Measurements from ENCODE around the gene LAMC2.

LAMC2 gene

GRCh38 chr1:183289051-183289496 lies 103.0 kb downstream of the LAMC2 start:
- no peak for DNase-seq

- no peak for DNase-seq
These were observed 104.6 kb downstream of the LAMC2 start for GRCh38 chr1:183290628-183291027.

GRCh38 chr1:183291216-183291762 lies 105.2 kb downstream of the LAMC2 start:
- DNase-seq, result no peak

DNA sequence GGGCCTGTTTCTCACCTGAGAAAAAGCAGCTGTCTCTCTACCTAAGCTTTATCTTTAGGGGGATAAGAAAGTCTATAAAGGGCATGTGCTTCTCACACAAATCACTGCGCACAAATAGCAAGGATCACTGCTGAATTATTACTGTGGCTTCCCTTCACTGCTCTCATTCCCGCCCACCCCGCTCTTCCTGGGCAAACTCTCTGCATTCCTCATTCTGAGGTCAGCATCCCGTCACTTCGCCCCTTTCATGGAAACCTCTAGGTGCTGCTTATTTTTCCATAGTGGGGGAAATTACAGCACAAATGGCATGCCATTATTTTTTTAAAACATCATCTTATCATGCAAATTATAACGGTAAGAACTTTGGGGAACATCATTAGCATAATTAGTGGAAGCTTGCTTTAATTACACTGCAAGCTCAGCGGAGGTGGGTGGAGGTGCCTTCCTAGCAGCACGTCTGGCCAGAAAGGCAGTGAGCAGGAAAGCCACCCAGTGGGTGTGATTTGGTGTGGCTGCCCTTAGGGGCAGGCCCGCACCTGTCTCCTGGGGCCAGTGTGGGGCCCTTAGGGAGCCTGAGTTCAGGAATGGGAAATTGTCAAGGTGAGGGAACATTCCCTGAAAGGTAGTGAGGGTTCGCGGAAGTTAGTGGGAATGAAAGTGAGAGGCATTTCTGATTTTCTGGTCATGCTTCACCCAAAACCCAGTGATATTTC lies 105.9 kb downstream of the LAMC2 start:
- no peak for DNase-seq

DNA sequence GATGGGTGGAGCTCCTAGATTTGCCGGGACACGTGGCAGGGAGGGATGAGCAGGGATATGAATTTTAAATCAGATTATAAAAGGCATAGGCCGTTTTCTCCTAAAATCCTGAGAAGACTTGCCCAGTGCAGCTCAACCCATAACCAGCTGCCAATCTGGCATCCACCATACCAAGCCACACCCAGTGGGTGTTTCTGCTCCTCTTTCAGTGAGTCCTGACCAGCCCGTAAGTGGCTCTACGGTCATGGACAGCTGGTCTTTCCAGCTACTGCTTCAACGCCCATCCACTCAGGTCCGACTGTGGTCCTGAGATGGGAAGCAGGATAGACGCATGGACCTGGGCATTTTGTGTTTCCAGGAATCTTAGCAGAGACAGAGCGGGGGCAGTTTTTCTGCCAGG lies 107.2 kb downstream of the LAMC2 start:
- DNase-seq, result no peak

DNA sequence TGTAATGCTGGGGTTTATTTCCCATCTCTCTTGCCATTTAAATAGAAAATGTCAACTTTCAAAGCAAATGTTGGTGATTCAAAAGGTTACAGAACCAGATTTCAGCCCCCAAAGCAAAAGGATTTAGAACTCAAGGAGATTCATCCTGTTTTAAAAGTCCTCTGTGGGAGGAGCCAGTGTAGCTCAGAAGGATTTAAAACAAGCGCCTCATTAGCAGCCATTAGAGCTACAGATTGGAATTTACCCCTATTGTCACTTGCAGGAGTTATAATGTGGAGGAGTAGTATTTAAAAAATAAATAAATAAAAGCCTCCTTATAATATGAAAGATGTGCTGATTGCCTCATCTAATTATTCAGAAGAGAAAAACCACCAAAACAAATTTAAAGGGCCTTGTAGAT lies 107.8 kb downstream of the LAMC2 start:
- no peak for DNase-seq
